DMS 273 (cell line): ENCODE data around the gene NDUFB8.

Source experiments
- DNase-seq: peaks from one replicate; lab custom pipeline; 2025; ENCODE audit not compliant: unreplicated experiment; lab: John Stamatoyannopoulos, UW

NDUFB8 gene

DNA sequence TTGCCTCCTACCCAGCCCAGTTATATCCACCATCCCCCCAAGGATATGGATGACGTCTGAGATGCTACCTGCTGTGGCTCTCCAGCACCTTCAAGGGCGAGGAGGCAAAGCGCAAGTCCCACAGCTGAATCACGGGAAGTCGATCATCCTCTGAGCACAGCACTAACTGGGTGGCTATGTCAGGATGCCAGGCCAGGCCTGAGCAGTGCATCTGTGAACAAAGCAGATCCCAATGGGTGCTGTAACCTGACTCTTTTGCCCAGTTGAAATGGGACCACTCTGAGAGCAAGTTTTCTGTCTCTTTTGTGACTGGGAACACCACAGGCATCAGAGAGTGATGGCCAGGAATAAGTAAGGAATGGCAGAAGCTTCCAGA is 22.3 kb downstream of the NDUFB8 start:
- no peak for DNase-seq

DNA sequence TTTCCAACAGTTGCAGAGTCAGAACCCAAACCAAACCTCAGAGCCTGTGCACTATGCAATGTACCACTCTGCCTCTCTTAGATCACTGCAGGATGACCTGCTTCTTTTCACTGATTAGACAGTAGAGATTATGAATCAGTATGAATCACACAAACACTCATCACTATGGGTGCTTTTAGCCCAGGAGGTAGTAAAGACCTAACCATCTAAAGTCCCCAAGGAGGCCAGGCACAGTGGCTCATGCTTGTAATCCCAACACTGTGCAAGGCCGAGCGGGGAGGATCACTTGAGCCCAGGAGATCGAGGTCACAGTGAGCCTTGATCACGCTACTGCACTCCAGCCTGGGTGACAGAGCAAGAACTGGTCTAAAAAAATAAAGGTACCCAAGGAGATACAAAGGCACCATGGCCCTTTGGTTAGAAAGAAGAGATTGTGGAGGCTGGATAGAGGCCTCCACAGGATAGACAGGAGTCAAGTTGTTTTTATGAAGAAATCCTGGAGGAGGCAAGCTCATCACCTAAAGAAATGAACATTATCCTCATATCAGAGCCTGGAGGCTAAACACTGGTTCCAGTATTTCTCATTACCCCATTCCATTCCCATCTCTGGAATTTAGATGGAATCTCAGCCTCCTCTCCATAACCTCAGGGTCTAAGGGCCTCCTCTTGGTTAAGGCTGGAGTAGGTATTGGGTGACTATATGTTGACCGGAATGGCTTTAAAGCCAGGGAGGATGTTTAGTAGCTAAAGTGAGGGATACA is 22.9 kb downstream of the NDUFB8 start:
- DNase-seq: no peak

DNA sequence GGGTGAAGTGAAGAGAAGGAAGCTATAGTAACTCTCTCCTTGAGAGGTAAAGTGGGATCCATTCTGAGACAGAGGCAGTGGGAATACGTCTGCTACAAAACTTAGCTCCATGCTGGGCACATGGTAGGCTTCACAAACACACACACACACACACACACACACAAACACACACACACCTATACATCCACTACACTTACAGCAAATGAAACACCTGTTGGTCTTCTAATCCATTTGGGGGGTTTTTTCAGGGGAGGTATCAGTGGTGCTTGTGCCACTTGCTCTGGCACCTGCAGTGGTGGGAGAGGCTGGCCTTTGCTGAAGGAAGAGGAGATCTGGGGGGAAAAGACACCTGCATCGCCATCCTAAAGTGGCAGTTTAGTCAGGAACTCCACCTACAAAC is 24.5 kb downstream of the NDUFB8 start:
- DNase-seq: no peak

DNA sequence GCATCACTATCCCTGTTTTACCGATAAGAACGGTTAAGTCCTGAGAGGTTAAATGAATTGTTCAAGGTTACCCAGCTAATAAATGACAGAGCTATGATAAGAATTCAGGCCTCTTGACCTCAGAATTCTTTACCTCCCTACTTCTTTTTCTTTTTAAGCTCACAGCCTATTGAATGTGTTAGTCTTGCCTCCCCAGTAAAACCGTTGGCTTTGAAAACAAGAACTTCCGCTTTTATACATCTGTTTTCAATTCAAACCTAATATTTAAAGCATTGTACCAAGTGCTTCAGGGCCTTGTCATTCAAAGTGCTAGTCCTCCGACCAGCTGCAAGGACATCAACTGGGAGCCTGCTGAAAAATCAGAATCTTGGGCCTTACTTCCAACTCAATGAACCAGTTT is 25.6 kb downstream of the NDUFB8 start:
- DNase-seq: no peak

DNA sequence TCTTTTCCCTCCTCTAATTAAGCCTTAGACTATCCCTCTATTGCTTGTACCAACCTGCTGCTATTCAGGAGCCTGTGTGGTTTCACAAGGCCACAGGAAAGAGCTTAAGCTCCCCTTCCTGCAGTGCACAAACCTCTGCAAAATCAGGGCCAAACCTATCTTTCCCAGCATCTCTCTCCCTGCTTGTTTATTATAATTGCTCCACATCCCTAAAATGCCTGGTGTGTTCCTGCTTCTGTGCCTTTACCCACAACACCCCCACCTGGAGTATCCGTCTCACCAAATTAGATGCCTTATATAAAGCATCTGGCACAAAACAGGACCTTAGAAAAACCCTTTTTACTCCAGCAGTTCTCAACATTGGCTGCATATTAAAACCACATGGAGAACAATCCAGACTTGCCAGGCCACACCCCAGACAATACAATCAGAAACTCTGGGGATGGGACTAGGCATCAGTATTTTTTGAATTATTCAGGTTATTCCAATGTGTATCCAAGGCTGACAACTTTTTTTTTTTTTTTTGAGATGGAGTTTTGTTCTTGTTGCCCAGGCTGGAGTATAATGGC is 26.7 kb downstream of the NDUFB8 start:
- DNase-seq: no peak

DNA sequence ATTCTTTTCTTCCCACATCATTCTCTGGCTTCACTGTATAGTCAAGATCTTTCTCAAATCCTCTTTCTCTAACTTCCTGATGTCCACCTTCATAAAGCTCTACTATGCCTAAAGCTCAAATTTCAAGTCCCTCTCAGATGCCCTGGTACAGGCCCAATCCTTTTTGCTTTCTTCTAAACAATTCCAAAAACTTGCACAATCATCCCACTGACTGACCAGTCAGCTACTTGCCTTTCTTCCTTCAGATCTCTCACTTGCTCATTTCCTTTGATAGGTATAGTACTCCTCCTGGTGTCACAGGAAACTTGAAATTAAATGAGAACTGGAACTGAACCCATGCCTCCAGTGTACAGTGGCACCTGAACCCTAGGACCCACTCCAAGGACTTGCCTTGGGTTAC is 28.2 kb downstream of the NDUFB8 start:
- DNase-seq: no peak

DNA sequence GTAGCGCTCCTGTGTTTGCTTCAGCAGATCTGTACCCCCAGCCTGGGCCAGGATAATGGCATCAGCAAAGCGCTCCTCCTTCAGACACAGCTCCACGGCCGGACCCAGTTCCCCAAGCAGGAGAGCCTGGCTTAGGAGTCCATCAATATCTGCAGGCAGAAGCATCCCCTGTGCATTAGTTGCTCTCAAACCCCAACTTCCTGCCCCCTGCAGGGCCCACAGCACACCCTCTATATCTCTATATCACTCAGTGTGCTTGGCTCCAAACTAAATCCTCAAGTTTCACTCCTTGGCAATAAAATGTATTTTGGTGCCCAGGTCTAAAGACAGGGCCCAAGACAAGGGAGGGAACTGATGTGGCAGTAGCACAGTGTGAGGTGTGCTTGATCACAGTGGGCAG is 31.6 kb downstream of the NDUFB8 start:
- DNase-seq: no peak

DNA sequence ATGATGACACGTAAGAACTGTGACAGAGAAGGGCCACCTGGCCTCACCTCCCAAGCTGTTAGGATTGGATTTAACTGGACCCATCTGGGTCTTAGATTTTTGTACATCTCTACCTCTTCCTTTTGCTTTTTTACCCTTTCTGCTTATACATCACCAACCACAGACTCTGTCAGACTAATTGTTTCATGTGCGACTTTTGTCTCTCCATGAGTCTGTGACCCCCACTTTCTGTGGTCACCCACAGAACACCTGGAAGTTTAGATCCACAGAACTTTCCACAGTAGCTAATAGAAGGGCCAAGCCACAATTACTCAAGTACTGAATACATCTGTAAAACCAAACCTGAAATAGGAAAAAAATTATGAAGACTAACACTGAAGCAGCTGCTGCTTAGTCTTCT is 33.1 kb downstream of the NDUFB8 start:
- no peak for DNase-seq

DNA sequence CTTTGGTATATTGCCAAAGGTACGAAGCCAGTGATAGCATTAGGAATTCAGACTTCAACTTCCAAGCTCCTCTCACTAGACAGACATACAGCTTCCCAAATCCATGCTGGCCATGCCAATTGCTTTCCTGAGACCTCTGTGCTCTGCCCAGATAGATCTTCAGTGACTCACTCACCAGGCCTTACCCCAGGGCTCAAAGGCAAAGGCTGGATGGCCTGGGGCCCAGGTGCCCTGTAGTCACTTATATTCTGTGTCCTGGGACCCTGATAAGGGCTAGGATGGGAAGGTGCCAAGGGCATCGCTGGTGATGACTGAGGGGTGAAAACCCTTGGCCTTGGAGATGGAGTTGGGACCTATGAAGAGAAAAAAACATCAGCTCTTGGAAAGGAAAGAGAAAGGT is 39.1 kb downstream of the NDUFB8 start:
- DNase-seq: no peak

DNA sequence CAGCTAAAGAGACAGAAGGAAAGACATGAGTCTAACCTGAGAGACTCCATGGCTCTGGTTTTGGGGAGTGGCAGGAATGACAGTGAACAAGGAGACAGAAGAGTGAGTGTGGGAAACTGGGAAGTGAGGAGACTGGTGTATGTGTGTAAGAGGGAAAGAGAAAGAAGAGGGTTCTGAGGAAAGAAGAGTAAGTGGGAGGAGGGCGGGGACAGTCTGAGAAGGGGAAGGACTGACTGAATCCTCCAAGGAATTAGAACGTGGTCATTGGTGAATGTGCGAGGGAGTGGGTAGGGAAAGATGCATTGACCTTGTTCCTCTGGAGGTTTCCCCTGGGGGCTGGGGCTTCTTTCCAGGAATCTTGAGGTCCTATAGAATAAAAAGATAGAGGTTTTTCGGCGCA is 40.3 kb downstream of the NDUFB8 start:
- no peak for DNase-seq

DNA sequence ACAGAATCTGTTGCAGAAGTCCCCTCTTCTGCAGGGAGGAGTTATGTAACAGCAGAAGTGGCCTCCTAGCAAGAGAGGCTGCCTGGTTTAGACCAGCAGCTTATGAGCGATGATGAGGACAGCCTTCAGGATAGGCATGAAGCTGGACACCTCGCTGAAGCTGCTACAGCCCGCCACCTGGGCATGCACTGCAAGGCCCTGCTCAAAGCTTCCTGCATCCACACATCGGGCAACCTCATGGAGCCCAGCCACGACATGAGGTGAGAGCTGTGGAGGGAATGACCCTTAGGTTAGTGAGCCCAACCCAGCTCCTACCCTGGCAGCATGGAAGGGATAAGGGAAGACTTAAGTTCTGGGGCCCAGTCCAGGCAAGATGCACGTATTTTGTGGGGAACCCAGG is 42.1 kb downstream of the NDUFB8 start:
- DNase-seq: no peak

DNA sequence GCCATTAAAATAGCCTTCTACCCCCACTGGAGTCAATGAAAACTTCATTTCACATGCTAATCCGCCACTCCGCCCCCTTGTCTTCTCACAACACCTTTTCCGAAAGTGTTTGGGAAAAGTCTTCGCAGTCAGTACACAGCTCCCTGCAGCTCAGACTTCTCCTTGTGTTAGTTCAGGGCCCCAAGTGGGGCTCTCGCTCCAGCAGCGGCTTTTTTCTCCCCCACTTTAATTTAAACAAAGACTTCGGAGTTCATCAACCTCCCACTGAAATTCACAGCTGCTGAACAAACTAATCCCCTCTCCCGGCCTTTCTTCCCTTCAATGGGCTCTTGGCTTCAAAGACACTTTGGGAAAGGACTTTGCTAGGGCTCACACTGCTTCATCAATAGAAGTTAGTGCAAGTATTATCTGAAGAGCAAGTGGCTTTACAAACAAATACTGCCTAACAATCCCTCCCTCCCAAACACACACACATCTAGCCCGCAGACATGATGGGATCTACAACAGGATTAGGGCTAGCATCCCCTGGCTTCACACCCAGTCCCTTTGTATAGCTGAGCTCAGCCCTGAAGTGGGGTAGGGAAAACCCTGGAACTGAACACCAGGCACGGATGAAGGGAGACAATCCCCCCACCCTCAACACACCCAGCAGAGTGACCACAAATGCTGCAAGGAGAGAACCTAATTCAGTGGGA is 43.7 kb downstream of the NDUFB8 start:
- no peak for DNase-seq

DNA sequence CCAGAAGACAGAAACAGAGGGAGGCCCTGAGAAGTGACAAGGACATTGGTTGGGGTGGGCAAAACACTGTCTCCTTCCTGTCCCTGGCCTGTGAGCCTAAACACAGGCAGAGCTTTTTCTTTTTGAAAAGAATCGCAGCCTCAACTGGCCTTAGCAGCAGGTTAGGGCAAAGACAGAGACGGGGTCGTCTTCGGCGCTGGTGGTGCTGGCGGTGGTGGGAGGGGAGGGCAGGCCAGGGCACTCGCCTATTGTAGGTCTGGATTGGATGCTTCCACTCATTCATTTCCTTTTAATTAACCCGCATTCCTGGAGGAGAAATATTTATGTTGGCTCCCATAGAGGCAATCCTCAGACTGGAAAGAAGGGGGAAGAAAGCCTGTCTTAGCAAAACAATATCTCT is 44.3 kb downstream of the NDUFB8 start:
- DNase-seq: no peak

DNA sequence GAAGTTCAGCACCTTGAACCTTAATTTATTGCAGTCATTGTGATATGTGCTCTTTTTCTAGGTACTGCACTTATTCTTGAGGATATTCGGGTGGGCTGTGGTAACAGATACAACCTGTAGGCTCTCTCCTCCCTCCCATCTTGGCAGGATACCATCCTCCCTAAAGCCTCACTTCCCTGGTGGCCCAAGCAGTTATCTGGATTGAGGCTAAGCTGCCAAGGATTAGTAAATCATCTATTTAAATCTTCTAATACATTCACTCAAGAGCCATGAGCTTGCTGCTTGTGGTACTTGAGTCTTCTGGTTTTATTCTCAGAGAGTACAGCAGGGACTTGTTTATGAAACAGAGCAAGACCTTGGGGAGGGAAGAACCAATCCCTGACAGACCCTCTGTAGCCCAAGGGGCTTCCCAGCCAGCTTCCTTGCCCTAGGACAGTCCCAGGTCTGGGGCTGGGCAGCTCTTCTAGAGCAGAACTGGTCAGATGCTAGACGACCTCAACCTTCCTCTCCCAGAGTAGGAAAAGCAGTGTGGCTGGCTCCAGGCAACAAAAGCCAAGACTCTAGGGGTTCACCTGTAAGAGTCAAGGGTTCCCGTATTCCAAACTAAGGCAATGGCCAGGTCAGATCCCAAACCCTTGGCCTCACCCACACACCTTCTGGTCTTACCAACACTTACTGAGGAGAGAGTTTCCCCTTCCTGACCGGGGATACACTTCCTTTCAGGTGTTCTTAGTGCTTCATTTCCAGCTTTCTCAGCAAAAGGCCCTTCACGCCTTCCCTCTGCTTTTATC is 45.6 kb downstream of the NDUFB8 start:
- no peak for DNase-seq

DNA sequence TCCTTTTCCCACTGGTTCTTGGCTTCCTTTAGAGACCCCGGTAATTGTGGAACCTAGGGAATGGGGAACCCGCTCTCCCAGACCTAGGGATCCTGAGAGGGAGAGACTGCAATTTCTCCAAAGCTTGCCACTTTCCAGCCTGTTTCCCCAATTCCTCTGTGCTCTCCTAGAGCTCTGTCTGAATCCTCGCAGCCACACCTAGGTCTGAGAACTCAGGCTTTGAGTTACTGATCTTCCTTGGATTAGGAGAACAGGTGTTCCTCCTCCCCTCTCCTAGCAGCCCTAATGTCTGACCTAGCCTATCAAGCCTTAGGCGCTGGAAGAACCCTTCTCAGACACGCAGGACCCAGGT is 46.9 kb downstream of the NDUFB8 start:
- DNase-seq: no peak

DNA sequence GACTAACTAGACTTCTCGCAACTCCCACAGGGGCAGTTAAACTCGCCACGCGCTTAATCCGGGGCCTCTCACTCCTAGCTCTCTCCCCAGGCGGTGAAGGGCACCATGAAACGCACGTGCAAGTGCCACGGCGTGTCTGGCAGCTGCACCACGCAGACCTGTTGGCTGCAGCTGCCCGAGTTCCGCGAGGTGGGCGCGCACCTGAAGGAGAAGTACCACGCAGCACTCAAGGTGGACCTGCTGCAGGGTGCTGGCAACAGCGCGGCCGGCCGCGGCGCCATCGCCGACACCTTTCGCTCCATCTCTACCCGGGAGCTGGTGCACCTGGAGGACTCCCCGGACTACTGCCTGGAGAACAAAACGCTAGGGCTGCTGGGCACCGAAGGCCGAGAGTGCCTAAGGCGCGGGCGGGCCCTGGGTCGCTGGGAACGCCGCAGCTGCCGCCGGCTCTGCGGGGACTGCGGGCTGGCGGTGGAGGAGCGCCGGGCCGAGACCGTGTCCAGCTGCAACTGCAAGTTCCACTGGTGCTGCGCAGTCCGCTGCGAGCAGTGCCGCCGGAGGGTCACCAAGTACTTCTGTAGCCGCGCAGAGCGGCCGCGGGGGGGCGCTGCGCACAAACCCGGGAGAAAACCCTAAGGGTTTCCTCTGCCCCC is 47.4 kb downstream of the NDUFB8 start:
- peak; percentile 77 for DNase-seq

DNA sequence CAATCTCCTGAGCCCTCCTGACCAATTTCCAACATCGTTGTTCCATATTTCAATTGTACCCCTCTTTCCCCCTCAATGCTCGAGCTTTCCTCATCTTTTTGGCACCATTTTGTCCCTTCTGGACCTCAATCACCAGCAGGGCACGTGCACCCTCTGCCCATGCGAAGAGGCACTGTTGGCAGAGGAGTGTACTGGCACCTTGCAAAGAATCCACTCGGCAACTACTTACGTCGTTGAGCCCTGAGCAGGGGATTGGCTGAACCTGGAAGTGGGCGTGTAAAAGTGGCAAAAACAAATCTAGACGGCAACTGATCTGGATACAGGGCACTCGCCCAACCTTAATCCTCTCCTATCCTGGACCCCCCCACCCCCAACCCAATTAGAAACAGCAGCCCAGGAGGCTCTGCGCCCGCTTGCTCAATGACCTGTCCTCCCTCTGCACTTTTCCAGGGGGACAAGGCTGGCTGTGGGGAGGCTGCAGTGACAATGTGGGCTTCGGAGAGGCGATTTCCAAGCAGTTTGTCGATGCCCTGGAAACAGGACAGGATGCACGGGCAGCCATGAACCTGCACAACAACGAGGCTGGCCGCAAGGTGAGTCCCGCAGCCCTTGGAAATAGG is 48.1 kb downstream of the NDUFB8 start:
- DNase-seq: peak; percentile 90

DNA sequence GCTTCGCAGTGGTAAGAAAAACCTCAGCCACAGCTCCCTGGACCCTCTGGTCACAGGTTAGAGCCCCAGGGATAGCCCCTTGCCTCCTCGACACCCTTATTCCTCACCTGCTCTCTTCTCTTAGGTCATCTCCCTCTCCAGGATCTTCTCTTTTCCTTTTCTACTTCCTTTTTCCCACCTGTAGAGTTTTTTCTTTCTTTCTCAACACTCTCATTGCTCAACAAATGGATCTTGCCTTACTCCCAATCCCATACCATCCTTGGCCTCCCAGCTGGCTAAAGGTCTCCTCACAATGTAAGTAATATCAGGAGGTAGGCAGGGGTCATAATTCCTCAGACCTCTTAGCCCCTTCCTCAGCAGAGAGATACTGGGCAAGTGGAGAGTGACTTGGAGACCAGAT is 49.7 kb downstream of the NDUFB8 start:
- DNase-seq: no peak

DNA sequence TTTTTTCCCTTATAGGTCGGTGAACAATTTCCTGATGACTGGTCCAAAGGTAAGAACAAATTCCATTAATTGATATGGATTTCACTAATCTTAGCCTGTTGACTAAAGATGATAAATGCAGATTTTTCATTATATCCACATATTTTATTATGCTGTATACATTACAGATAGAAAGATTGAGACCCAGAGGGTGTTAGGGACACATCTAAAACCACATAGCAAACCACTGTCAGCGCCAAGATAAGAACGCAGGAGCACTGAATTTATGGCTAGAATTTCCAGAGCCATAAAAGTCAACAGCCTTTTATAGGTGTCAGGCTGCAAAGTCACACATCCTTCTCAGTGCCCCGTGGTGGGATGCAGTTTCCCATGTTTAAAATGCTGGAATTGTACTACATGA is 50.6 kb downstream of the NDUFB8 start:
- no peak for DNase-seq

DNA sequence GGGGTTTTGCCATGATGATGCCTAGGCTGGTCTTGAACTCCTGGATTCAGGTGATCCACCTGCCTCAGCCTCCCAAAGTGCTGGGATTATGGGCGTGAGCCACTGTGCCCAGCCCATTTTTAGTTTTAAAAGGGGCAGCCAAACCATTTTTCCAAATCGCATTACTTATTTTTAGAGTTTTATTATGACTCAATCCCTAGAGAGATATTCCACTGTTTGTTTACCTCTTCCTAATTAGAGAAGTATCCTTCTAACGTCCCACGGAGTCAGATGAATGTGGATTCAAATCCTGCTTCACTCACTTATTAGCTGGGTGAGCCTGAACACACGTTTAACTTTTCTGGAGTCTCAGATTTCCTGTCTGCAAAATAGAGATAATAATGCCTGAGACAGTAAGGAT is 51.7 kb downstream of the NDUFB8 start:
- no peak for DNase-seq
